ENCODE results near the gene KRTAP5-4. TPM values are rescaled to one million over a fixed set of nuclear protein-coding genes. Genes with fewer than 3 reads are reported as not detected.

KRTAP5-4 gene
- polyA plus RNA-seq, 1 experiment: not detected

GRCh38 chr11:1574933-1575242 is 47.0 kb downstream of the KRTAP5-4 start:
- no peak for TF ChIP-seq CTCF (IDR thresholded peaks at IDR 0.05; ENCODE audit: insufficient read depth, low read depth, low read length)
- peaks cover 4% of the 10 kb centered on the region for H3K27me3 ChIP-seq (ENCODE audit: control insufficient read depth, insufficient read depth, low read length)
- ChIA-PET POLR2A (interaction anchor here (0.6 to 1.0 kb wide), 2 partner anchors 28 to 94 kb away, joined by 4 to 5 read pairs; no protein-coding TSS in a partner anchor), CTCF (interaction anchor here (0.6 to 12.4 kb wide), 33 partner anchors 8 to 591 kb away, joined by 3 to 301 read pairs (median 4); partner anchors contain the start of genes KRTAP5-2 and KRTAP5-5)
- no peak overlapping the region for H3K4me3 ChIP-seq (ENCODE audit: low read depth, low read length)
- DNase-seq (ENCODE audit: low read depth): no peak
- H3K36me3 ChIP-seq (ENCODE audit: control insufficient read depth, insufficient read depth, low read length): no peaks in the 10 kb centered on the region

GRCh38 chr11:1574238-1574932 is 47.6 kb downstream of the KRTAP5-4 start:
- TF ChIP-seq CTCF (IDR thresholded peaks at IDR 0.05; ENCODE audit: insufficient read depth, low read depth, low read length): peak; percentile 59
- ChIA-PET CTCF (interaction anchor here (0.6 to 12.4 kb wide), 35 partner anchors 8 to 591 kb away, joined by 3 to 301 read pairs (median 4); partner anchors contain the start of genes KRTAP5-2 and KRTAP5-5), POLR2A (interaction anchor here (0.6 to 1.0 kb wide), 2 partner anchors 28 to 95 kb away, joined by 4 to 5 read pairs; no protein-coding TSS in a partner anchor)
- H3K4me3 ChIP-seq (ENCODE audit: low read depth, low read length): peak overlapping the region; percentile 17; the same call in 1 of the 2 replicates
- no peaks in the 10 kb centered on the region for H3K36me3 ChIP-seq (ENCODE audit: control insufficient read depth, insufficient read depth, low read length)
- H3K27me3 ChIP-seq (ENCODE audit: control insufficient read depth, insufficient read depth, low read length): peaks cover 4% of the 10 kb centered on the region
- no peak for DNase-seq (ENCODE audit: low read depth)

GRCh38 chr11:1573903-1574237 is 48.1 kb downstream of the KRTAP5-4 start:
- DNase-seq (ENCODE audit: low read depth): no peak
- H3K36me3 ChIP-seq (ENCODE audit: control insufficient read depth, insufficient read depth, low read length): no peaks in the 10 kb centered on the region
- ChIA-PET POLR2A (no interaction called here), CTCF (interaction anchor here (0.7 to 12.4 kb wide), 14 partner anchors 9 to 371 kb away, joined by 3 to 301 read pairs (median 16); partner anchors contain the start of genes KRTAP5-2 and KRTAP5-5)
- H3K27me3 ChIP-seq (ENCODE audit: control insufficient read depth, insufficient read depth, low read length): peaks cover 4% of the 10 kb centered on the region
- no peak for TF ChIP-seq CTCF (IDR thresholded peaks at IDR 0.05; ENCODE audit: insufficient read depth, low read depth, low read length)
- no peak overlapping the region for H3K4me3 ChIP-seq (ENCODE audit: low read depth, low read length)

- no peak for DNase-seq (ENCODE audit: low read depth)
- H3K4me3 ChIP-seq (ENCODE audit: low read depth, low read length): peak overlapping the region; percentile 69
- peaks cover 2% of the 10 kb centered on the region; the same call in 1 of the 2 replicates for H3K27me3 ChIP-seq (ENCODE audit: control insufficient read depth, insufficient read depth, low read length)
- TF ChIP-seq CTCF (IDR thresholded peaks at IDR 0.05; ENCODE audit: insufficient read depth, low read depth, low read length): no peak
- POLR2A ChIA-PET: no interaction called here
- CTCF ChIA-PET: interaction anchor here (0.7 to 12.4 kb wide), 13 partner anchors 8 to 468 kb away, joined by 3 to 301 read pairs (median 14); partner anchors contain the start of genes KRTAP5-2 and KRTAP5-5
- H3K36me3 ChIP-seq (ENCODE audit: control insufficient read depth, insufficient read depth, low read length): no peaks in the 10 kb centered on the region
These were observed 48.6 kb downstream of the KRTAP5-4 start for GRCh38 chr11:1573077-1573902.

All from BJ (cell line).